Astrocyte of the cerebellum (primary cell): ENCODE measurements around the gene PDZD2.

Experiments used
- DNase-seq: peaks from one replicate; pipeline ENCODE4 v3.0.0-alpha.2; 2011; ENCODE audit warnings: low read depth
- H3K4me3 ChIP-seq: 2 replicates; pipeline ENCODE4 v1.5.1; 2011; ENCODE audit warnings: mild to moderate bottlenecking, low read depth, low read length, moderate library complexity
- in situ Hi-C: cut with HindIII; loops from 2 replicates; pipeline ENCODE4 v1.10.0; 2017; ENCODE audit warnings: low sequenced_read_pairs
- TF ChIP-seq, protein P1 (sequence below): IDR thresholded peaks from 2 replicates; pipeline ENCODE4 v1.5.1; 2012; ENCODE audit warnings: low read length, low read depth, moderate library complexity, mild to moderate bottlenecking; ENCODE audit errors: missing control alignments

The PDZD2 gene

GRCh38 chr5:31674371-31674951 is 35.5 kb downstream of the PDZD2 start:
- TF ChIP-seq, protein P1, sequence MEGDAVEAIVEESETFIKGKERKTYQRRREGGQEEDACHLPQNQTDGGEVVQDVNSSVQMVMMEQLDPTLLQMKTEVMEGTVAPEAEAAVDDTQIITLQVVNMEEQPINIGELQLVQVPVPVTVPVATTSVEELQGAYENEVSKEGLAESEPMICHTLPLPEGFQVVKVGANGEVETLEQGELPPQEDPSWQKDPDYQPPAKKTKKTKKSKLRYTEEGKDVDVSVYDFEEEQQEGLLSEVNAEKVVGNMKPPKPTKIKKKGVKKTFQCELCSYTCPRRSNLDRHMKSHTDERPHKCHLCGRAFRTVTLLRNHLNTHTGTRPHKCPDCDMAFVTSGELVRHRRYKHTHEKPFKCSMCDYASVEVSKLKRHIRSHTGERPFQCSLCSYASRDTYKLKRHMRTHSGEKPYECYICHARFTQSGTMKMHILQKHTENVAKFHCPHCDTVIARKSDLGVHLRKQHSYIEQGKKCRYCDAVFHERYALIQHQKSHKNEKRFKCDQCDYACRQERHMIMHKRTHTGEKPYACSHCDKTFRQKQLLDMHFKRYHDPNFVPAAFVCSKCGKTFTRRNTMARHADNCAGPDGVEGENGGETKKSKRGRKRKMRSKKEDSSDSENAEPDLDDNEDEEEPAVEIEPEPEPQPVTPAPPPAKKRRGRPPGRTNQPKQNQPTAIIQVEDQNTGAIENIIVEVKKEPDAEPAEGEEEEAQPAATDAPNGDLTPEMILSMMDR, result no peak
- H3K4me3 ChIP-seq, result no peak overlapping the region
- in situ Hi-C loops, result no loop called here
- DNase-seq, result no peak

DNA sequence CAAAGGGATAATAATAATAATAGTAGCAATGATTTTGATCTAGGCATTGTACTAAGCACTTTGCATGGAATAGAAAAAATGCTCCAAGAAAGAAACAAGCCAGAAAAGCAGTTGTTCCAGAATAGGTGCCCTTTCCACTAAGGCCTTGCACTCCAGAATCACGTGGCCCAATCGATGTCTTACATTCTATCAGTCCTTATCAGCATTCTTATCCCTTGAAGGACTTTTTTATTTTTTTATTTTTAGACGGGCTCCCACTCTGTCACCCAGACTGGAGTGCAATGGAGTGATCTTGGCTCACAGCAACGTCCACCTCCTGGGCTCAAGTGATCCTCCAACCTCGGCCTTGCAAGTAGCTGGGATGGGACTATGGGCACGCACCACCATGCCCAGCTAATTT is 36.5 kb downstream of the PDZD2 start:
- DNase-seq, result no peak
- in situ Hi-C loops, result no loop called here
- TF ChIP-seq, protein P1, result no peak
- H3K4me3 ChIP-seq, result no peak overlapping the region

DNA sequence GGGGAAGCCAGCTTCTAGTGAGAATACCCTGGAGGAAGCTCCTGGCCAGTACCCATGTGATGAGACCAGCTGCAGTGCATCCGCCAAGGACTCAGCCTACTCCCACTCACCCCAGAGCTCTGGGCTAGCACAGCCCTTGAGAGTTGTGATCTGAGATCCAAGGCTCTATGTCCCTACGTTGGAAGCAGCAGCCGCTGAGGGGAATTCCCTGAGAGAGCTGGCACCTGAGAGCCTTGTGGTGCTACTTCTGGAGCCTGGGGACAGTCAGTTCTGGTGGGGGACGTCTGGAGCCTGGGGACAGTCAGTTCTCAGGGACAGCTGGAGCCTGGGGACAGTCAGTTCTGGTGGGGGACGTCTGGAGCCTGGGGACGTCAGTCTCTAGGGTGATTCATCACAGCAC is 39.2 kb downstream of the PDZD2 start:
- no peak for DNase-seq
- TF ChIP-seq, protein P1, result no peak
- in situ Hi-C loops, result no loop called here
- H3K4me3 ChIP-seq, result no peak overlapping the region

GRCh38 chr5:31680528-31680927 is 41.6 kb downstream of the PDZD2 start:
- DNase-seq, result no peak
- TF ChIP-seq, protein P1, result no peak
- in situ Hi-C loops, result no loop called here
- H3K4me3 ChIP-seq, result no peak overlapping the region

DNA sequence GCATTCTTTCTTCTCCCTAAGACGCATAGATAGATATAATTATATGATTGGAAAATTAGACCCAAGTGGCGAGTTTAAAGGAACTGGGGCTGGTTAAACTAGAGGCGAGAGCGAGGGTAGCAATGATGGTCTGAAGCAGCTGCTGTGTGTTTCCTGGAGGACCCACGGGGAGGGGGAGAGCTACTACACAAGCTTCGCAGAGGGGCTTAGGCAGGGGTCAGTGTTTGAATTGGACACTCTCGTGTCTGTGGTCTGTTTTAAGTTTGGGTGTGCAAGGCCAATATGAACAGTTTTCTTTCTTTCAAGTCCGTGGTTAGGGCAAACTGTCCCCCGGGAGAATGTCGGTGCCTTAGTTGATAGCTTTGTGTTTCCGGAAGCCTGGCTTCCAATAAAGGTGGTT is 43.1 kb downstream of the PDZD2 start:
- no peak overlapping the region for H3K4me3 ChIP-seq
- TF ChIP-seq, protein P1, result no peak
- in situ Hi-C loops, result no loop called here
- no peak for DNase-seq

GRCh38 chr5:31682851-31683250 is 43.9 kb downstream of the PDZD2 start:
- TF ChIP-seq, protein P1, result no peak

More at GRCh38 chr5:31682851-31683250, 43.9 kb downstream of the PDZD2 start:
- no peak overlapping the region for H3K4me3 ChIP-seq
- no peak for DNase-seq
- in situ Hi-C loops, result no loop called here
